Body of pancreas (tissue), 4 donors: Measurements from ENCODE around the gene LCN12. TPM values are rescaled to one million over a fixed set of nuclear protein-coding genes. Genes with fewer than 3 reads are reported as not detected.

Source experiments
- ATAC-seq: fragments of 150-250 bp; one replicate; pipeline ENCODE4 v1.9.1; 2016
- DNase-seq, 4 donors: peaks; one replicate each; pipeline ENCODE4 v3.0.0-alpha.2; 2019
- H3K27ac ChIP-seq, 4 donors: fragments of 200-600 bp; sonication (generic); 1 replicate in 3 of 4; 2 replicates in 1 of 4; pipeline versions ENCODE4 v1.5.1 to v1.6.1; 2016 to 2019; ENCODE audit warnings: mild to moderate bottlenecking in 1 of 4, mixed read lengths in 1 of 4, moderate library complexity in 1 of 4
- H3K27me3 ChIP-seq, 2 donors: fragments of 200-600 bp; sonication (generic); one replicate each; pipeline ENCODE4 v1.6.0; 2016; ENCODE audit warnings: mild to moderate bottlenecking in 1 of 2
- H3K36me3 ChIP-seq, 2 donors: fragments of 200-600 bp; sonication (generic); replicated peaks in 1 of 2; 2 replicates each; pipeline ENCODE4 v1.5.1; 2016; ENCODE audit warnings: low read depth in 2 of 2; ENCODE audit not compliant: insufficient read depth in 1 of 2
- H3K4me1 ChIP-seq: fragments of 200-600 bp; sonication (generic); one replicate; pipeline ENCODE4 v1.6.0; 2016
- H3K4me3 ChIP-seq, 2 donors: fragments of 200-600 bp; sonication (generic); 1 replicate in 1 of 2; 2 replicates in 1 of 2; pipeline ENCODE4 v1.5.1; 2016 to 2019
- H3K9me3 ChIP-seq, 3 donors: fragments of 200-600 bp; sonication (generic); 1 replicate in 2 of 3; 2 replicates in 1 of 3; pipeline ENCODE4 v1.5.1; 2016
- POLR2A ChIP-seq, 3 donors: fragments of 450-650 bp; IDR thresholded peaks; one replicate each; pipeline ENCODE4 v1.6.1; 2016; ENCODE audit warnings: antibody characterized with exemption in 3 of 3, mild to moderate bottlenecking in 2 of 3
- WGBS, 2 donors: methylation state at CpG; one replicate each; pipeline ENCODE4 v1.1.5; 2017; 5-methylcytosine and 5-hydroxymethylcytosine counted together
- intact Hi-C: fragments of 100-400 bp; cut with DNase I; formaldehyde crosslinking; loops from one replicate; pipeline ENCODE4 v1.15.1; 2023
- total RNA-seq, 2 donors: library from RNA; depleted of rRNA; stranded (reverse); fragments of >200 nt; gene quantifications; one replicate each; pipeline ENCODE4 v1.1.0, GENCODE V29; 2016
- TF ChIP-seq, protein P1 (sequence below), 7 experiments: fragments of 450-650 bp in 4 of 7; fragments of 200-600 bp in 3 of 7; sonication (generic) in 3 of 7; IDR thresholded peaks; one replicate each; pipeline ENCODE4 v1.5.1; 2016 to 2019; ENCODE audit warnings: antibody characterized with exemption in 7 of 7

Gene LCN12
- total RNA-seq, 2 donors from 2014 or later = 1.3 to 4.9 TPM

DNA sequence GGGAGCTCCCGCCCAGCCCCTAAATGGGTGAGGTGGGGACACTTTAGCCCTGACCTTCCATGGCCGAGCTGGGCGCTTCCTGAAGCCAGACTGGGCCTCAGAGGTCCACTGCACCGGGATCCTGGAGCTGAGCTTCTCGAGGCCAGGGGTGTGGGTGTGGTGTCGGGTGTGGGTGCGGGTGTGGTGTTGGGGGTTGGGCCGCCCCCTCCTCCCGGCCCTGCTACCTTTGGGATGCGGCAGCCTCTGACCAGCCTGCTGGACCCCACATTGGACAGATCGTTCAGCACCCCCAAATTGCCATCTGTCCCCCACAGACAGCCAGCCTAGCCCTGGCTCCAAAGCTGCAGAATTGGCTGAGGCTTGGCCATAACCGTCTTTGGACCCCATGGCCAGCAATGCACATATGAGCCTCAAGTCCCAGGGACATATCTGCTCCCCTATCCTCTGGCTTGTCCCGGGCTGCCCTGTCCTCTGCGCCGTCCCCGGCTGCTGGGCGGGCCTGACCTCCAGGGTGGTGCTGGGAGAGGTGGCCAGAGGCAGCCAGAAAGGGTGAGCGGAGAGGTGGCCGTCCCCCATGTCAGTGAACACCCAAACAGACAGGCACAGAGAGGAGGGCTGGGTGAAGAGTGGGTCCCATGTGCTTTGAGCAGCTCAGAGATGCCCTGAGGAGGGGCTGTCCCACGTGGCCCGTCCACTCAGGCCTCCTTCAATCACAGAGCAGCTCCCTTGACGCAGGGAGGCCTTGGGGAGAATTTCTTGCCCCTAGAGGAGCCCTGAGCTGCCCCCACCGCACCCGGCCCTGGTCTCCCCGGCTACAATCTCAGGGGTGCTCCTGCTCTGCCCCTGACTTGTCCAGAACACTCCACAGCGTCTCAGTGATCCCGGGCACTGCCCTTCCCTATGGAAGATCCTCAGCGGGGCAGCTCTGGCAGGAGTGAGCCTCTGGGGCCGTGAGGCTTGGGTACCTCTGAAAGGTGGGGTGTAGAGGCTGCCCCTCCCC is 21.8 kb downstream of the LCN12 start:
- Histone ChIP-seq H3K9me3 (no peaks in the 10 kb centered on the region), H3K4me3 (no peak overlapping the region), H3K36me3 (no peaks in the 10 kb centered on the region), H3K27me3 (no peaks in the 10 kb centered on the region), H3K4me1 (peaks cover 6% of the 10 kb centered on the region), H3K27ac (no peak overlapping the region)
- no peak for DNase-seq
- intact Hi-C loops = no loop called here
- ATAC-seq = no peak
- 86 to 87% methylated on average over 13 to 25 of the region's 29 CpGs for WGBS, 2 donors
- no peak for TF ChIP-seq POLR2A (IDR thresholded peaks at IDR 0.05)
- TF ChIP-seq, protein P1, sequence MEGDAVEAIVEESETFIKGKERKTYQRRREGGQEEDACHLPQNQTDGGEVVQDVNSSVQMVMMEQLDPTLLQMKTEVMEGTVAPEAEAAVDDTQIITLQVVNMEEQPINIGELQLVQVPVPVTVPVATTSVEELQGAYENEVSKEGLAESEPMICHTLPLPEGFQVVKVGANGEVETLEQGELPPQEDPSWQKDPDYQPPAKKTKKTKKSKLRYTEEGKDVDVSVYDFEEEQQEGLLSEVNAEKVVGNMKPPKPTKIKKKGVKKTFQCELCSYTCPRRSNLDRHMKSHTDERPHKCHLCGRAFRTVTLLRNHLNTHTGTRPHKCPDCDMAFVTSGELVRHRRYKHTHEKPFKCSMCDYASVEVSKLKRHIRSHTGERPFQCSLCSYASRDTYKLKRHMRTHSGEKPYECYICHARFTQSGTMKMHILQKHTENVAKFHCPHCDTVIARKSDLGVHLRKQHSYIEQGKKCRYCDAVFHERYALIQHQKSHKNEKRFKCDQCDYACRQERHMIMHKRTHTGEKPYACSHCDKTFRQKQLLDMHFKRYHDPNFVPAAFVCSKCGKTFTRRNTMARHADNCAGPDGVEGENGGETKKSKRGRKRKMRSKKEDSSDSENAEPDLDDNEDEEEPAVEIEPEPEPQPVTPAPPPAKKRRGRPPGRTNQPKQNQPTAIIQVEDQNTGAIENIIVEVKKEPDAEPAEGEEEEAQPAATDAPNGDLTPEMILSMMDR (IDR thresholded peaks at IDR 0.05) = no peak

DNA sequence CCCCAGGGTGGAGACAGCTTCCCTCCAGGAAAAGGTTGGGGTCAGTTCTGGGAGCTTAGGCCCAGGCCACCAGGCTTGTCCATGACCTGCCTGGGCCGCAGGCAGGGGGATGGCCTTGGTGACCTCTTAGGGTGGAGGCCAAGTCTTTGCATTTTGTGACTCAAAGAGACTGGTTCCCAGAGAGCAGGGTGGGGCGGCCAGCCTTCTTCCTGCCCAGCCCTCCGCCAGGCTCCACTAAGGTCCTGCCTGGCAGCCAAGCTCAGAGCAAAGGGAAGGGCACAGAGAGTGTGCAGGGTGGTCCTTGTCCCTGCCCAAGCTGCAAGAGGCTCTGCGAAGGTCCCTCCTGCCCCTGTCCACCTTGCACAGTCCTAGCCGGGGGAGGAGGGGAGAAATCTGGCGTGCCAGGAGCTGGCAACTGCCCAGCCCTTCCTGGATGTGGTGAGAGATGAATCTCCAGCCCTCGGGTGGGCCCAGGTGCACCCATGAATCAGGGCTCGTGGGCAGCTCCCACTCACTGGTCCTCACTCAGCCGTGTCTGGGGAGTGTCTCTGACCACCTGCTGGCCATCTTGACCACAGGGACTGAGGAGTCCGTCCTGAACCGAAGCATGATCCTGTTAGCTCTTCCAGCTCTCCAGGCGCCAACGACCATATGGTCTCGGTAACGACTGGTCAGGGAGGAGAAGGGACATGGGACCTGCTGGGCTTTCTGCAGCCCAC is 22.9 kb downstream of the LCN12 start:
- no peaks in the 10 kb centered on the region for H3K36me3 ChIP-seq
- H3K27me3 ChIP-seq = no peaks in the 10 kb centered on the region
- 68 to 88% methylated on average over 10 to 15 of the region's 15 CpGs for WGBS, 2 donors
- intact Hi-C loops = no loop called here
- H3K27ac ChIP-seq = no peak overlapping the region
- H3K4me3 ChIP-seq = no peak overlapping the region
- H3K9me3 ChIP-seq = no peaks in the 10 kb centered on the region
- H3K4me1 ChIP-seq = peaks cover 6% of the 10 kb centered on the region
- TF ChIP-seq POLR2A (IDR thresholded peaks at IDR 0.05) = no peak
- TF ChIP-seq, protein P1 (IDR thresholded peaks at IDR 0.05) = no peak
- ATAC-seq (no peak), DNase-seq (no peak)

DNA sequence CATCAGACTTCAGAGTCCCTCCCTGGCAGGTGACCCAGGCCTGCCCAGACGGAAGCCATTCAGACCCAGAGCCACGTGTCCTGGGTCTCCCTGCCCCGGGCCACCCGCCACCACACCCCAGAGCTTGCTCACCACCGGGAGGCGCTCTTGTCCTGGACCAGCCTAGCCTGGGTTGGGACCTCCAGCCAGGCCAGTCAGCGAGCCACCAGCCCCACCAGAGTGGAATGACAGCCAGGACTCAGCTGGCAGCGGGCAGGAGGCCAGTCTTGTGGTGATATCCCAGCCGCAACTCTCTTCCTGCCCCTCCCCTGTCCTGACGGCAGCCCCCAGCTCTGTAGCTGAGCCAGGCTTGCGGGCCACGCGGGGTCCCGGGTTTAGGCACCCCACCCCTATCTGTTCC is 23.6 kb downstream of the LCN12 start:
- intact Hi-C loops = no loop called here

DNA sequence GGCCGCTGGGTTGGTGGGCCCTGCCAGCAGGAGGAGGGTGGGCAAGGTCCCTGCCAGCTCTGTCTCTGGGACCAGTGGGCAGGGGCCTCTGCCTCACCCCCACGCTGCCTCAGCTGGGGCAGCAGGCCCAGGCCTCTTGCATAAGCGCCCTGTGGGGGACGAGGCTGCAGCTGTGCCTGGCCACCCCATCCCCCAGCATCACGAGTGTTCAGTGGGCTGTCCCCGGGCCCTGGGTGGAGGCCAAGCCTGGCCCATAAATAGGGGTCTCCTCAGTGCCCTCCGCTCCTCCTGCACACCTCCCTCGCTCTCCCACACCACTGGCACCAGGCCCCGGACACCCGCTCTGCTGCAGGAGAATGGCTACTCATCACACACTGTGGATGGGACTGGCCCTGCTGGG is 25.1 kb downstream of the LCN12 start, which contains the start of gene PTGDS:
Gene PTGDS, plus strand, starts transcription at position 282 of the 400 bp plus-strand sequence. Its CDS starts 75 bp downstream, at position 357.
- peaks cover 6% of the 10 kb centered on the region for H3K4me1 ChIP-seq
- H3K27ac ChIP-seq = peak within 1 kb of the TSS in 1 of 4 donors; percentile 38
- WGBS, 2 donors = 72% methylated on average over 9 of the region's 10 CpGs; no CpG with 5 or more reads in 1 of the 2 donors
- ATAC-seq (no peak), DNase-seq (no peak)
- no peaks in the 10 kb centered on the region for H3K9me3 ChIP-seq
- intact Hi-C loops = no loop called here
- TF ChIP-seq, protein P1 (IDR thresholded peaks at IDR 0.05) = no peak
- TF ChIP-seq POLR2A (IDR thresholded peaks at IDR 0.05) = no peak
- no peaks in the 10 kb centered on the region for H3K27me3 ChIP-seq
- no peak within 1 kb of the TSS for H3K4me3 ChIP-seq
- H3K36me3 ChIP-seq = no peaks in the 10 kb centered on the region

More for the DNA sequence above, 23.6 kb downstream of the LCN12 start:
- WGBS, 2 donors = 66 to 73% methylated on average over 4 to 14 of the region's 14 CpGs
- TF ChIP-seq POLR2A (IDR thresholded peaks at IDR 0.05) = no peak
- TF ChIP-seq, protein P1 (IDR thresholded peaks at IDR 0.05) = no peak
- DNase-seq (no peak), ATAC-seq (no peak)
- Histone ChIP-seq H3K36me3 (no peaks in the 10 kb centered on the region), H3K27me3 (no peaks in the 10 kb centered on the region), H3K4me3 (no peak overlapping the region), H3K27ac (no peak overlapping the region), H3K4me1 (peaks cover 6% of the 10 kb centered on the region), H3K9me3 (no peaks in the 10 kb centered on the region)
